Medulla oblongata (tissue), 1 donor: Measurements from ENCODE around the gene G6PC3.
A peak's percentile ranks its signal among the peaks of the same experiment; 100 is the strongest.
"Not testable (repeated sequence)": the region's sequence is repeated elsewhere in the genome, so short reads cannot be mapped to it uniquely, and the experiment has no call there.

Experiments used
- DNase-seq: peaks from one replicate; pipeline ENCODE4 v3.0.0-alpha.2; 2015; ENCODE audit errors: extremely low spot score

G6PC3 gene

GRCh38 chr17:44070455-44071197, at the start of gene G6PC3:
G6PC3 (plus strand) TSS chr17:44070735; CDS start chr17:44070966, 231 bp downstream.
- peak; percentile 98 for DNase-seq

GRCh38 chr17:44021227-44021626, 49.3 kb upstream of the G6PC3 start:
- not testable (repeated sequence) for DNase-seq

- DNase-seq, result no peak
Observed at GRCh38 chr17:44022246-44022645, 48.3 kb upstream of the G6PC3 start.

- no peak for DNase-seq
Observed at GRCh38 chr17:44023545-44024270, 46.8 kb upstream of the G6PC3 start.

- DNase-seq, result no peak
Observed at GRCh38 chr17:44024271-44024663, 46.3 kb upstream of the G6PC3 start.

- no peak for DNase-seq
Observed at GRCh38 chr17:44024853-44025252, 45.7 kb upstream of the G6PC3 start.

- DNase-seq, result no peak
Observed at GRCh38 chr17:44029736-44030135, 40.8 kb upstream of the G6PC3 start.

- DNase-seq, result no peak
Observed at GRCh38 chr17:44030482-44030881, 40.1 kb upstream of the G6PC3 start.

GRCh38 chr17:44033861-44034408, 36.6 kb upstream of the G6PC3 start:
- no peak for DNase-seq

GRCh38 chr17:44034688-44035087, 35.8 kb upstream of the G6PC3 start:
- DNase-seq, result not testable (repeated sequence)

- DNase-seq, result no peak
Observed at GRCh38 chr17:44037471-44037870, 33.1 kb upstream of the G6PC3 start.

GRCh38 chr17:44038604-44039011, 31.9 kb upstream of the G6PC3 start:
- no peak for DNase-seq

GRCh38 chr17:44039829-44040635, 30.5 kb upstream of the G6PC3 start:
- DNase-seq, result no peak

- DNase-seq, result no peak
Observed at GRCh38 chr17:44043272-44043696, 27.3 kb upstream of the G6PC3 start.

- DNase-seq, result no peak
Observed at GRCh38 chr17:44044071-44044470, 26.5 kb upstream of the G6PC3 start.

- DNase-seq, result no peak
Observed at GRCh38 chr17:44045486-44045885, 25.0 kb upstream of the G6PC3 start.

GRCh38 chr17:44046893-44047292, 23.6 kb upstream of the G6PC3 start:
- DNase-seq, result not testable (repeated sequence)

GRCh38 chr17:44049294-44050060, 21.1 kb upstream of the G6PC3 start:
- no peak for DNase-seq

- DNase-seq, result no peak
Observed at GRCh38 chr17:44053125-44053872, 17.2 kb upstream of the G6PC3 start.

GRCh38 chr17:44059101-44059892, 11.2 kb upstream of the G6PC3 start:
- no peak for DNase-seq
